GM12874 (cell line): Measurements from ENCODE around the gene FAT1.

Experiments
- CTCF ChIP-seq: IDR thresholded peaks from 2 replicates; pipeline ENCODE4 v1.5.1; 2011; ENCODE audit warnings: low read depth, mild to moderate bottlenecking, control low read depth, low read length, moderate library complexity; ENCODE audit not compliant: insufficient read depth

The FAT1 gene

GRCh38 chr4:186740822-186741221 lies 17.2 kb upstream of the FAT1 start:
- no peak for TF ChIP-seq CTCF

- no peak for TF ChIP-seq CTCF
Observed at GRCh38 chr4:186739802-186740434, 16.3 kb upstream of the FAT1 start.

- no peak for TF ChIP-seq CTCF
Observed at GRCh38 chr4:186739317-186739716, 15.7 kb upstream of the FAT1 start.

- TF ChIP-seq CTCF, result no peak
Observed at GRCh38 chr4:186738421-186738820, 14.8 kb upstream of the FAT1 start.

GRCh38 chr4:186737427-186737826 lies 13.8 kb upstream of the FAT1 start:
- no peak for TF ChIP-seq CTCF

- no peak for TF ChIP-seq CTCF
Observed at GRCh38 chr4:186736466-186736865, 12.8 kb upstream of the FAT1 start.

- TF ChIP-seq CTCF, result no peak
Observed at GRCh38 chr4:186734251-186734650, 10.6 kb upstream of the FAT1 start.
